B cell (primary cell): ENCODE results near the gene KIAA1210.

Experiments
- EZH2 ChIP-seq: IDR thresholded peaks from 2 replicates; pipeline ENCODE4 v1.6.1; 2012; ENCODE audit warnings: borderline replicate concordance, low read depth, mild to moderate bottlenecking, moderate library complexity, low read length; ENCODE audit not compliant: insufficient read depth, poor library complexity, severe bottlenecking
- TF ChIP-seq, protein P1 (sequence below): fragments of 200-600 bp; IDR thresholded peaks from one replicate; pipeline ENCODE4 v1.8.0; 2022; ENCODE audit warnings: antibody characterized with exemption, mild to moderate bottlenecking

GRCh38 chrX:119095936-119096335, 31.7 kb downstream of the KIAA1210 start:
- no peak for TF ChIP-seq EZH2
- TF ChIP-seq, protein P1, sequence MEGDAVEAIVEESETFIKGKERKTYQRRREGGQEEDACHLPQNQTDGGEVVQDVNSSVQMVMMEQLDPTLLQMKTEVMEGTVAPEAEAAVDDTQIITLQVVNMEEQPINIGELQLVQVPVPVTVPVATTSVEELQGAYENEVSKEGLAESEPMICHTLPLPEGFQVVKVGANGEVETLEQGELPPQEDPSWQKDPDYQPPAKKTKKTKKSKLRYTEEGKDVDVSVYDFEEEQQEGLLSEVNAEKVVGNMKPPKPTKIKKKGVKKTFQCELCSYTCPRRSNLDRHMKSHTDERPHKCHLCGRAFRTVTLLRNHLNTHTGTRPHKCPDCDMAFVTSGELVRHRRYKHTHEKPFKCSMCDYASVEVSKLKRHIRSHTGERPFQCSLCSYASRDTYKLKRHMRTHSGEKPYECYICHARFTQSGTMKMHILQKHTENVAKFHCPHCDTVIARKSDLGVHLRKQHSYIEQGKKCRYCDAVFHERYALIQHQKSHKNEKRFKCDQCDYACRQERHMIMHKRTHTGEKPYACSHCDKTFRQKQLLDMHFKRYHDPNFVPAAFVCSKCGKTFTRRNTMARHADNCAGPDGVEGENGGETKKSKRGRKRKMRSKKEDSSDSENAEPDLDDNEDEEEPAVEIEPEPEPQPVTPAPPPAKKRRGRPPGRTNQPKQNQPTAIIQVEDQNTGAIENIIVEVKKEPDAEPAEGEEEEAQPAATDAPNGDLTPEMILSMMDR = no peak
